GM19455 (cell line): Measurements from ENCODE around the gene MAGI1.
"Not testable (repeated sequence)": the region's sequence is repeated elsewhere in the genome, so short reads cannot be mapped to it uniquely, and the experiment has no call there.

Experiments
- ATAC-seq: cut with Tn5 transposase; IDR thresholded peaks from one replicate; pipeline ENCODE4 v1.9.1; 2021; ENCODE audit not compliant: unreplicated experiment

The MAGI1 gene

GRCh38 chr3:65557899-65558564 is 480.7 kb downstream of the MAGI1 start:
- ATAC-seq = no peak

GRCh38 chr3:65556934-65557577 is 481.7 kb downstream of the MAGI1 start:
- no peak for ATAC-seq

- ATAC-seq = no peak
These were observed 486.3 kb downstream of the MAGI1 start for GRCh38 chr3:65552434-65552833.

GRCh38 chr3:65551945-65552344 is 486.8 kb downstream of the MAGI1 start:
- no peak for ATAC-seq

GRCh38 chr3:65550137-65550536 is 488.6 kb downstream of the MAGI1 start:
- ATAC-seq = no peak

GRCh38 chr3:65549626-65549959 is 489.1 kb downstream of the MAGI1 start:
- ATAC-seq = no peak

GRCh38 chr3:65548848-65549625 is 489.7 kb downstream of the MAGI1 start:
- ATAC-seq = no peak

GRCh38 chr3:65545429-65545828 is 493.3 kb downstream of the MAGI1 start:
- ATAC-seq = no peak

- not testable (repeated sequence) for ATAC-seq
These were observed 495.3 kb downstream of the MAGI1 start for GRCh38 chr3:65543391-65543790.

GRCh38 chr3:65540666-65541065 is 498.1 kb downstream of the MAGI1 start:
- no peak for ATAC-seq

GRCh38 chr3:65539616-65540015 is 499.1 kb downstream of the MAGI1 start:
- no peak for ATAC-seq

GRCh38 chr3:65538101-65538500 is 500.6 kb downstream of the MAGI1 start:
- ATAC-seq = no peak

- no peak for ATAC-seq
These were observed 501.6 kb downstream of the MAGI1 start for GRCh38 chr3:65537109-65537508.

GRCh38 chr3:65535260-65535659 is 503.5 kb downstream of the MAGI1 start:
- no peak for ATAC-seq

GRCh38 chr3:65534805-65535204 is 503.9 kb downstream of the MAGI1 start:
- ATAC-seq = no peak

GRCh38 chr3:65532749-65533148 is 506.0 kb downstream of the MAGI1 start:
- no peak for ATAC-seq

- no peak for ATAC-seq
These were observed 506.5 kb downstream of the MAGI1 start for GRCh38 chr3:65532215-65532614.

- ATAC-seq = no peak
These were observed 507.2 kb downstream of the MAGI1 start for GRCh38 chr3:65531499-65531898.

- ATAC-seq = no peak
These were observed 512.1 kb downstream of the MAGI1 start for GRCh38 chr3:65526656-65527055.

GRCh38 chr3:65524584-65524983 is 514.1 kb downstream of the MAGI1 start:
- ATAC-seq = no peak

- ATAC-seq = no peak
These were observed 514.8 kb downstream of the MAGI1 start for GRCh38 chr3:65523878-65524277.

- no peak for ATAC-seq
These were observed 517.7 kb downstream of the MAGI1 start for GRCh38 chr3:65521032-65521431.
